ENCODE measurements around the gene CABCOCO1. TPM values are rescaled to one million over a fixed set of nuclear protein-coding genes. Genes with fewer than 3 reads are reported as not detected.

CABCOCO1 gene
- total RNA-seq, 4 donors from 2014 or later = not detected

- Histone ChIP-seq H3K4me1 (peaks cover 20% of the 10 kb centered on the region), H3K9me3 (no peaks in the 10 kb centered on the region), H3K27ac (peak overlapping the region; percentile 52), H3K36me3 (no peaks in the 10 kb centered on the region), H3K27me3 (no peaks in the 10 kb centered on the region), H3K4me3 (no peak overlapping the region)
- 52% methylated on average over 3 of the region's 3 CpGs for WGBS
- DNase-seq (ENCODE audit: low spot score in 2 of 2) = no peak
- TF ChIP-seq EP300 (IDR thresholded peaks at IDR 0.05) (no peak), POLR2AphosphoS5 (IDR thresholded peaks at IDR 0.05) (no peak), POLR2A (IDR thresholded peaks at IDR 0.05) (no peak)
- TF ChIP-seq, protein P1, sequence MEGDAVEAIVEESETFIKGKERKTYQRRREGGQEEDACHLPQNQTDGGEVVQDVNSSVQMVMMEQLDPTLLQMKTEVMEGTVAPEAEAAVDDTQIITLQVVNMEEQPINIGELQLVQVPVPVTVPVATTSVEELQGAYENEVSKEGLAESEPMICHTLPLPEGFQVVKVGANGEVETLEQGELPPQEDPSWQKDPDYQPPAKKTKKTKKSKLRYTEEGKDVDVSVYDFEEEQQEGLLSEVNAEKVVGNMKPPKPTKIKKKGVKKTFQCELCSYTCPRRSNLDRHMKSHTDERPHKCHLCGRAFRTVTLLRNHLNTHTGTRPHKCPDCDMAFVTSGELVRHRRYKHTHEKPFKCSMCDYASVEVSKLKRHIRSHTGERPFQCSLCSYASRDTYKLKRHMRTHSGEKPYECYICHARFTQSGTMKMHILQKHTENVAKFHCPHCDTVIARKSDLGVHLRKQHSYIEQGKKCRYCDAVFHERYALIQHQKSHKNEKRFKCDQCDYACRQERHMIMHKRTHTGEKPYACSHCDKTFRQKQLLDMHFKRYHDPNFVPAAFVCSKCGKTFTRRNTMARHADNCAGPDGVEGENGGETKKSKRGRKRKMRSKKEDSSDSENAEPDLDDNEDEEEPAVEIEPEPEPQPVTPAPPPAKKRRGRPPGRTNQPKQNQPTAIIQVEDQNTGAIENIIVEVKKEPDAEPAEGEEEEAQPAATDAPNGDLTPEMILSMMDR (IDR thresholded peaks at IDR 0.05) = no peak
Measured at GRCh38 chr10:61628151-61628874, 34.4 kb upstream of the CABCOCO1 start.

DNA sequence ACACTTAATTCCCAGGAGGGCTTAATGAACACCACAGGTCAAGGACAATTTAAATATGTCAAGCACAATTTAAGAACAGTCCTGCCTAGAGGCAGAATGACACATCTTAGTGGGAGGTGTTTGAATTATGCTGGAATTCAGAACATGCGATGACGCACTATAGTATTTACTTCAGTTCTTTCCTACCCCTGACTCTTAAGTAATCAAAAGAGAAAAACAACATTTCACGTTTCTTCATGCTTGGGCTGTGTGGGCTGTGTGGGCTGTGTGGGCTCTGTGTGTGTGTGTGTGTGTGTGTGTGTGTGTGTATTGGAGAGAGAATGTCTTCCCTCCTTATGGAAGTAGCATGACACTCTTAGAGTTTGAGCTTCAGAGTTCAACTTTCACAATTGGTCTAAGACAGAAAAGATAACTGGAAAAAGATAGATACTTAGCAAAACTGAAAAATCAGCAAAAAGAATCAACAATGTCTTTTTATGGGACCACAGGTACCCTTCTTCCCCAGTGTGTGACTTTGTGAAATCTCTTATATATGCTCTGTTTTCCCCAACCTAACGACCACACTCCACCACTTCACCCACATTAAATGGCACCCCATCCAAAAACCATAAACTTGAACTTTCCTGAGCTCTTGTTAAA is 33.7 kb upstream of the CABCOCO1 start:
- H3K27me3 ChIP-seq = no peaks in the 10 kb centered on the region
- peaks cover 20% of the 10 kb centered on the region for H3K4me1 ChIP-seq
- 48% methylated on average over 4 of the region's 4 CpGs for WGBS
- H3K9me3 ChIP-seq = no peaks in the 10 kb centered on the region
- no peak overlapping the region for H3K4me3 ChIP-seq
- DNase-seq (ENCODE audit: low spot score in 2 of 2) = peak in 1 of 2 donors; percentile 41
- peak overlapping the region; percentile 52 for H3K27ac ChIP-seq
- TF ChIP-seq, protein P1 (IDR thresholded peaks at IDR 0.05) = no peak
- TF ChIP-seq EP300 (IDR thresholded peaks at IDR 0.05) (no peak), POLR2A (IDR thresholded peaks at IDR 0.05) (no peak), POLR2AphosphoS5 (IDR thresholded peaks at IDR 0.05) (no peak)
- H3K36me3 ChIP-seq = no peaks in the 10 kb centered on the region

DNA sequence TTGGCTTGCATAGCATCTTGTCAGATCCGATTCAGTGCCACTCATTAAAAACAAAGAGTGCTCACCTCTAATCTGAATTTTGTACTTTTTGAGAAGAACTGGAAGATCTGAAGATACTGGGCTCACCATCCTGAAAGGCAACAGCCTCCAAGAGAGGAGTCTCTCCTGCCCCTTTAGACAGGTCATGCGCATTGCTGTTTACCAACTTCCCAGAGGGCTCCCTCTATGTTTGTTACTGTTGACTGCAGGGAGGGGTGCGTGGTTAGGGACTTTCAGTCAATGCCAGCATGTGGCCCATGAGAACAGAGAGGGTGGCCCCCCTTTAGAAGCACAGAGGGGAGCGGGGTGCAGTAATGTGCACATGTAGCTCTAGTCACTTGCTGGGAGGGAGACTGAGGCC is 33.2 kb upstream of the CABCOCO1 start:
- Histone ChIP-seq H3K27ac (no peak overlapping the region), H3K27me3 (no peaks in the 10 kb centered on the region), H3K4me3 (no peak overlapping the region), H3K9me3 (no peaks in the 10 kb centered on the region), H3K36me3 (no peaks in the 10 kb centered on the region), H3K4me1 (peaks cover 20% of the 10 kb centered on the region)
- 85% methylated on average over 4 of the region's 4 CpGs for WGBS
- peak in 1 of 2 donors; percentile 36 for DNase-seq (ENCODE audit: low spot score in 2 of 2)
- TF ChIP-seq EP300 (IDR thresholded peaks at IDR 0.05) (no peak), POLR2AphosphoS5 (IDR thresholded peaks at IDR 0.05) (no peak), POLR2A (IDR thresholded peaks at IDR 0.05) (no peak)
- TF ChIP-seq, protein P1 (IDR thresholded peaks at IDR 0.05) = no peak

DNA sequence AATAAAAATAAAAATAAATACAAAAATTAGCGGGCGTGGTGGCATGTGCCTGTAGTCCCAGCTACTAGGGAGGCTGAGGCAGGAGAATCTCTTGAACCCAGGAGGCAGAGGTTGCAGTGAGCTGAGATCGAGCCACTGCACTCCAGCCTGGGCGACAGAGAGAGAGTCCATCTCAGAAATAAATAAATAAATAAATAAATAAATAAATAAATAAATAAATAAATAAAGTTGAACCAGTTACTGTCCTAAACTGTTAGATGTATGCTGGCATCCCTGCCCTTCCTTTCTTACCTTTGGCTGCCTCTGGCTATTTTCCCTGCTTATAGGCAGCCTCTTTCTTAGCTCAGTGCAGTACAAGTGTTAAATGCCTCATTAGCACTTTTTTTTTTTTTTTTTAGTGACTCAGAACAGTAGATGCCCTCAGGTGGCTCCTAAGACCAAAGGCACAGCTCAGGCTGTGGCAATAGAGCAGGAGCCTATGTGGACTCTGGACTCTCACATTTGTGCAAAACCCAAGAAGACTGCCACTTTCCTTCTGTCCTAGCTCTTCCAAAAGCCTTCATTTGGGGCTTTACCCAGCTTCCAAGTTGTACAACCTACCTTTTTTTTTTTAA is 30.6 kb upstream of the CABCOCO1 start:
- peaks cover 20% of the 10 kb centered on the region for H3K4me1 ChIP-seq
- DNase-seq (ENCODE audit: low spot score in 2 of 2) = no peak
- H3K36me3 ChIP-seq = no peaks in the 10 kb centered on the region
- WGBS = 92% methylated on average over 4 of the region's 4 CpGs
- no peaks in the 10 kb centered on the region for H3K9me3 ChIP-seq
- H3K27ac ChIP-seq = no peak overlapping the region
- no peaks in the 10 kb centered on the region for H3K27me3 ChIP-seq
- no peak overlapping the region for H3K4me3 ChIP-seq
- no peak for TF ChIP-seq EP300 (IDR thresholded peaks at IDR 0.05)
- TF ChIP-seq POLR2AphosphoS5 (IDR thresholded peaks at IDR 0.05) = no peak
- TF ChIP-seq POLR2A (IDR thresholded peaks at IDR 0.05) = no peak
- TF ChIP-seq, protein P1 (IDR thresholded peaks at IDR 0.05) = no peak

- Histone ChIP-seq H3K27me3 (no peaks in the 10 kb centered on the region), H3K9me3 (no peaks in the 10 kb centered on the region), H3K4me1 (peaks cover 8% of the 10 kb centered on the region), H3K4me3 (no peak overlapping the region), H3K36me3 (no peaks in the 10 kb centered on the region), H3K27ac (no peak overlapping the region)
- TF ChIP-seq, protein P1 (IDR thresholded peaks at IDR 0.05) = no peak
- TF ChIP-seq POLR2A (IDR thresholded peaks at IDR 0.05) (no peak), POLR2AphosphoS5 (IDR thresholded peaks at IDR 0.05) (no peak), EP300 (IDR thresholded peaks at IDR 0.05) (no peak)
- WGBS = 65% methylated on average over 3 of the region's 3 CpGs
- DNase-seq (ENCODE audit: low spot score in 2 of 2) = no peak
Measured at GRCh38 chr10:61633665-61634064, 29.1 kb upstream of the CABCOCO1 start.
